ENCODE results near the gene CNKSR3. TPM values are rescaled to one million over a fixed set of nuclear protein-coding genes. Genes with fewer than 3 reads are reported as not detected.

The CNKSR3 gene
- total and polyA plus RNA-seq, 2 of the 8 experiments (the other 6 are each of a cell fraction or from before 2014, with no cell fraction given), result 1.2 to 6.2 TPM

GRCh38 chr6:154509421-154510143 is 903 bp downstream of the CNKSR3 start:
- Histone ChIP-seq H3K36me3 (ENCODE audit: control insufficient read depth in 2 of 4, insufficient read depth in 4 of 4, low read length in 3 of 4) (peaks cover 0 to 4% (median 1%) of the 10 kb centered on the region in 4 experiments; a peak in 2 of 8 replicates), H2BK120ac (replicated peaks; ENCODE audit: low read depth, low read length) (no peak overlapping the region), H3K56ac (replicated peaks; ENCODE audit: insufficient read length, low read depth, low read length) (no peak overlapping the region), H3K9ac (replicated peaks in 1 of 4; ENCODE audit: extremely low read depth in 1 of 4, low read depth in 3 of 4, low read length in 3 of 4) (peak overlapping the region; percentile 53 to 80 (median 58); a peak in 6 of 7 replicates), H3K4me2 (ENCODE audit: insufficient read depth in 1 of 2, low read depth in 2 of 2, low read length in 2 of 2) (peak overlapping the region; percentile 67 to 91), H4K91ac (replicated peaks; ENCODE audit: insufficient read length, low read length) (no peak overlapping the region), H3K4ac (replicated peaks; ENCODE audit: insufficient read length, low read depth, low read length) (no peak overlapping the region), H3K79me2 (ENCODE audit: control insufficient read depth in 1 of 2, insufficient read depth in 2 of 2, low read length in 2 of 2) (peaks cover 0 to 14% of the 10 kb centered on the region in 2 experiments; a peak in 3 of 4 replicates), H2BK15ac (ENCODE audit: low read length) (no peak overlapping the region), H4K20me1 (replicated peaks in 1 of 2; ENCODE audit: control insufficient read depth in 1 of 2, insufficient read depth in 2 of 2, low read length in 2 of 2) (peaks cover 2 to 17% of the 10 kb centered on the region in 2 experiments), H3K79me1 (ENCODE audit: low read depth, low read length) (no peaks in the 10 kb centered on the region), H3K14ac (ENCODE audit: insufficient read length) (no peak overlapping the region), H3K23ac (ENCODE audit: insufficient read length) (no peak overlapping the region), H3K18ac (ENCODE audit: extremely low read depth, low read length) (peak overlapping the region; percentile 71), H3K23me2 (ENCODE audit: low read depth, low read length) (peaks cover 10% of the 10 kb centered on the region), H2BK12ac (ENCODE audit: low read depth, low read length) (no peak overlapping the region), H2BK5ac (ENCODE audit: low read depth, low read length) (peak overlapping the region; percentile 45; the same call in 1 of the 2 replicates), H2AK5ac (ENCODE audit: low read depth, low read length) (no peak overlapping the region), H4K5ac (ENCODE audit: insufficient read length, low read depth, low read length) (no peak overlapping the region), H2AFZ (ENCODE audit: low read length) (0 out of 2 replicates have a peak overlapping the region, but pooled peaks have one; percentile 36), H3K4me3 (ENCODE audit: extremely low read depth in 1 of 4, insufficient read depth in 2 of 4, low read depth in 3 of 4, low read length in 4 of 4) (peak overlapping the region; percentile 67 to 79 (median 78)), H3K27me3 (replicated peaks in 1 of 4; ENCODE audit: control insufficient read depth in 3 of 4, extremely low read depth in 1 of 4, insufficient read depth in 3 of 4, low read length in 3 of 4) (peaks cover 19 to 39% (median 31%) of the 10 kb centered on the region in 4 experiments), H3K9me3 (ENCODE audit: insufficient read depth in 2 of 2, low read depth in 1 of 2, low read length in 1 of 2) (no peaks in the 10 kb centered on the region; a peak in 1 of 4 replicates), H3K27ac (ENCODE audit: low read depth, low read length) (no peak overlapping the region), H2BK20ac (ENCODE audit: low read length) (no peak overlapping the region), H3K4me1 (replicated peaks in 1 of 4; ENCODE audit: control insufficient read depth in 3 of 4, insufficient read depth in 4 of 4, low read length in 3 of 4) (peaks cover 1 to 22% (median 9%) of the 10 kb centered on the region in 4 experiments; a peak in 6 of 7 replicates), H4K8ac (ENCODE audit: extremely low read depth, insufficient read depth, low read length) (peak overlapping the region; percentile 11; the same call in 1 of the 2 replicates)
- DNase-seq (ENCODE audit: low read depth in 1 of 2, low spot score in 2 of 2) (peak in 1 of 2 experiments; percentile 85), FAIRE-seq (no peak)
- ChIA-PET POLR2A (ENCODE audit: partially characterized antibody) (interaction anchor here (0.7 to 1.9 kb wide), 12 partner anchors 10 to 222 kb away, joined by 3 to 12 read pairs (median 3); no protein-coding TSS in a partner anchor), CTCF (ENCODE audit: partially characterized antibody) (interaction anchor here (1.1 to 5.9 kb wide), 3 partner anchors 10 to 106 kb away, joined by 3 to 45 read pairs (median 3); no protein-coding TSS in a partner anchor)
- WGBS, 2 experiments (ENCODE audit: extremely low coverage in 1 of 2, insufficient coverage in 1 of 2, insufficient read length in 1 of 2, insufficient replicate concordance in 2 of 2, low coverage in 1 of 2, low lambda C conversion rate in 2 of 2, missing lambda C conversion rate in 1 of 2), result 2% methylated on average over 46 of the region's 55 CpGs; no CpG with 5 or more reads in 1 of the 2 experiments
- TF ChIP-seq MAX (IDR thresholded peaks at IDR 0.05) (peak; percentile 78), YY1 (IDR thresholded peaks at IDR 0.05; ENCODE audit: low read depth, low read length) (0 out of 2 replicates have a peak, but pooled peaks have one; percentile 1)
